OCI-LY1 (cell line): Measurements from ENCODE around the gene FOXP3.

Experiments
- EZH2 ChIP-seq: fragments of 200-600 bp; sonication (generic), shearing (Covaris generic); IDR thresholded peaks from 2 replicates; pipeline ENCODE4 v1.8.0; 2017; ENCODE audit warnings: borderline replicate concordance, mixed run types, mild to moderate bottlenecking, antibody characterized with exemption, low read length, moderate library complexity, mixed read lengths
- TF ChIP-seq, protein P1 (sequence below): fragments of 200-600 bp; sonication (generic), shearing (Covaris generic); IDR thresholded peaks from 2 replicates; pipeline ENCODE4 v1.5.1; 2017; ENCODE audit warnings: mild to moderate bottlenecking, antibody characterized with exemption, low read length, moderate library complexity, mixed read lengths

DNA sequence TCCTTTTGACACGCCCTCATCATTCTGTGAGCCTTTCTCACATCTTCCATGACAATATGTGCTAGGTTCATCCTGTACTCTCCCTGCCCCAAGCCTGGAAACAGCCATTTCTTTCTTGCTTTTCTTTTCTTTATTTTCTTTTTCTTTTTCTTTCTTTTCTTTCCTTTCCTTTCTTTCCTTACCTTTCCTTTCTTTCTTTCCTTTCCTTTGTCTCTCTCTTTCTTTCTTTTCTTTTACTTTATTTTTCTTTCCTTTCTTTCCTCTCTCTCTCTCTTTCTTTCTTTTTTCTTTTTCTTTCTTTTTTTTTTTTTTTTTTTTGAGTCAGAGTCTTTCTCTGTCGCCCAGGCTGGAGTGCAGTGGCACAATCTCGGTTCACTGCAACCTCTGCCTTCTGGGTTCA lies 19.7 kb upstream of the FOXP3 start:
- TF ChIP-seq, protein P1, sequence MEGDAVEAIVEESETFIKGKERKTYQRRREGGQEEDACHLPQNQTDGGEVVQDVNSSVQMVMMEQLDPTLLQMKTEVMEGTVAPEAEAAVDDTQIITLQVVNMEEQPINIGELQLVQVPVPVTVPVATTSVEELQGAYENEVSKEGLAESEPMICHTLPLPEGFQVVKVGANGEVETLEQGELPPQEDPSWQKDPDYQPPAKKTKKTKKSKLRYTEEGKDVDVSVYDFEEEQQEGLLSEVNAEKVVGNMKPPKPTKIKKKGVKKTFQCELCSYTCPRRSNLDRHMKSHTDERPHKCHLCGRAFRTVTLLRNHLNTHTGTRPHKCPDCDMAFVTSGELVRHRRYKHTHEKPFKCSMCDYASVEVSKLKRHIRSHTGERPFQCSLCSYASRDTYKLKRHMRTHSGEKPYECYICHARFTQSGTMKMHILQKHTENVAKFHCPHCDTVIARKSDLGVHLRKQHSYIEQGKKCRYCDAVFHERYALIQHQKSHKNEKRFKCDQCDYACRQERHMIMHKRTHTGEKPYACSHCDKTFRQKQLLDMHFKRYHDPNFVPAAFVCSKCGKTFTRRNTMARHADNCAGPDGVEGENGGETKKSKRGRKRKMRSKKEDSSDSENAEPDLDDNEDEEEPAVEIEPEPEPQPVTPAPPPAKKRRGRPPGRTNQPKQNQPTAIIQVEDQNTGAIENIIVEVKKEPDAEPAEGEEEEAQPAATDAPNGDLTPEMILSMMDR = no peak
- TF ChIP-seq EZH2 = no peak
